Endodermal cell (in vitro differentiated cells): Measurements from ENCODE around the gene MBD5. TPM values are rescaled to one million over a fixed set of nuclear protein-coding genes. Genes with fewer than 3 reads are reported as not detected.

Source experiments
- DNase-seq: peaks from one replicate; pipeline ENCODE4 v3.0.0-alpha.2; 2017
- H3K27ac ChIP-seq: 2 replicates; pipeline ENCODE4 v1.5.1; 2013; ENCODE audit warnings: mild to moderate bottlenecking, low read depth, low read length, moderate library complexity
- H3K27me3 ChIP-seq: 2 replicates; pipeline ENCODE4 v1.6.1; 2013; ENCODE audit warnings: mild to moderate bottlenecking, low read length, moderate library complexity; ENCODE audit not compliant: insufficient read depth, control insufficient read depth, poor library complexity, severe bottlenecking
- H3K36me3 ChIP-seq: 2 replicates; pipeline ENCODE4 v1.7.0; 2013; ENCODE audit warnings: mild to moderate bottlenecking, low read length, moderate library complexity; ENCODE audit not compliant: control insufficient read depth, insufficient read depth
- H3K4me1 ChIP-seq: one replicate; pipeline ENCODE4 v1.7.0; 2013; ENCODE audit warnings: low read length; ENCODE audit not compliant: control insufficient read depth, insufficient read depth
- H3K4me3 ChIP-seq: 2 replicates; pipeline ENCODE4 v1.5.1; 2013; ENCODE audit warnings: mild to moderate bottlenecking, low read length, moderate library complexity
- H3K9ac ChIP-seq: 2 replicates; pipeline ENCODE4 v1.6.1; 2013; ENCODE audit warnings: mild to moderate bottlenecking, low read length, moderate library complexity; ENCODE audit not compliant: poor library complexity, severe bottlenecking; ENCODE audit errors: extremely low read depth
- H3K9me3 ChIP-seq: 2 replicates; pipeline ENCODE4 v1.6.1; 2013; ENCODE audit warnings: mild to moderate bottlenecking, low read length, moderate library complexity; ENCODE audit not compliant: control insufficient read depth
- H3K27ac Mint-ChIP-seq: 2 replicates; pipeline ENCODE4 v1.8.0; 2020; ENCODE audit warnings: mixed read lengths
- H3K27me3 Mint-ChIP-seq: 2 replicates; pipeline ENCODE4 v1.8.0; 2021; ENCODE audit warnings: mild to moderate bottlenecking, mixed read lengths; ENCODE audit not compliant: insufficient read depth
- H3K36me3 Mint-ChIP-seq: 2 replicates; pipeline ENCODE4 v1.8.0; 2020; ENCODE audit warnings: low read depth, mixed read lengths
- H3K4me1 Mint-ChIP-seq: 2 replicates; pipeline ENCODE4 v1.8.0; 2020; ENCODE audit warnings: mixed read lengths
- H3K4me3 Mint-ChIP-seq: 2 replicates; pipeline ENCODE4 v1.8.0; 2020; ENCODE audit warnings: mild to moderate bottlenecking, moderate library complexity, mixed read lengths
- H3K9me3 Mint-ChIP-seq: 2 replicates; pipeline ENCODE4 v1.8.0; 2020; ENCODE audit warnings: mild to moderate bottlenecking, mixed read lengths
- CTCF ChIP-seq: fragments of 200-600 bp; sonication (generic); conservative IDR thresholded peaks from 2 replicates; pipeline ENCODE4 v1.5.0; 2021; ENCODE audit warnings: antibody characterized with exemption, mild to moderate bottlenecking
- WGBS, 2 experiments: methylation state at CpG; one replicate each; pipeline versions ENCODE4 v1.1.5 to v1.1.7; 2013; ENCODE audit warnings: missing lambda C conversion rate in 2 of 2, mixed read lengths in 1 of 2; ENCODE audit not compliant: insufficient coverage in 1 of 2, insufficient read length in 1 of 2; 5-methylcytosine and 5-hydroxymethylcytosine counted together
- total RNA-seq, 2 donors: library from RNA; stranded (reverse); fragmentation: NEBNext Ultra II Directional in 1 of 2; extraction: Animal tissue kit (Norgen Biotek cat#: 25700) in 1 of 2; gene quantifications; 2 replicates in 1 of 2; 3 replicates in 1 of 2; pipeline ENCODE4 v1.2.1, GENCODE V29; 2021

Gene MBD5
- total RNA-seq, 2 donors from 2014 or later, result 49.1 to 55.7 TPM

DNA sequence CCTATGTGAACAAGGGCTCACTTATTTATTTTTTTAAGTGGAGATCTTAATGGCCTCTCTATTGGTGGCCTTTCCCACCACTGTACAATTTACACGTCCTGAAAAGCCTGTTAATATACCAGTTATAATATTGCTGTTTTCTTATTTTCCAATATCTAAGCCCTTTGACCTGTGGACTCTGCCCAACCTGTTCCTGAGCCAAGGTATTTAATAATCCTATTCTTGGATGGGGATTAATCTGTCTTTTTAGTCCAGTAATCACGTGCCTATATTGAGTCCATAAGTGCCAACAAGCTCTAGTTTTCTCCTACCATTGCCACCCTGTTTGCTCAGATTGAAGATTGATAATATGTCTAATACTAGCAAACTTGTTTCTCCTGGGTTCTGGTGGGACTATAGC is 42.7 kb downstream of the MBD5 start:
- H3K36me3 Mint-ChIP-seq, result peaks cover 3% of the 10 kb centered on the region
- no peaks in the 10 kb centered on the region for H3K27me3 Mint-ChIP-seq
- no peak overlapping the region for H3K27ac Mint-ChIP-seq
- H3K9me3 Mint-ChIP-seq, result no peaks in the 10 kb centered on the region
- H3K27me3 ChIP-seq, result no peaks in the 10 kb centered on the region
- no peak for DNase-seq
- H3K4me3 Mint-ChIP-seq, result no peak overlapping the region
- no peak for TF ChIP-seq CTCF
- peaks cover 5% of the 10 kb centered on the region for H3K4me1 Mint-ChIP-seq
- no peak overlapping the region for H3K27ac ChIP-seq
- H3K36me3 ChIP-seq, result no peaks in the 10 kb centered on the region
- H3K9ac ChIP-seq, result no peak overlapping the region
- no peak overlapping the region for H3K4me3 ChIP-seq
- H3K4me1 ChIP-seq, result peaks cover 6% of the 10 kb centered on the region
- no peaks in the 10 kb centered on the region for H3K9me3 ChIP-seq
- WGBS, 2 experiments, result 90% methylated on average over 2 of the region's 2 CpGs; no CpG with 5 or more reads in 1 of the 2 experiments

GRCh38 chr2:148065936-148066335 is 45.0 kb downstream of the MBD5 start:
- no peak for DNase-seq
- Histone ChIP-seq H3K36me3 (no peaks in the 10 kb centered on the region), H3K27me3 (no peaks in the 10 kb centered on the region), H3K4me3 (no peak overlapping the region), H3K9ac (no peak overlapping the region), H3K27ac (no peak overlapping the region), H3K9me3 (no peaks in the 10 kb centered on the region), H3K4me1 (peaks cover 6% of the 10 kb centered on the region)
- peaks cover 5% of the 10 kb centered on the region for H3K4me1 Mint-ChIP-seq
- H3K27ac Mint-ChIP-seq, result no peak overlapping the region
- no peaks in the 10 kb centered on the region for H3K27me3 Mint-ChIP-seq
- no peak for TF ChIP-seq CTCF
- H3K9me3 Mint-ChIP-seq, result no peaks in the 10 kb centered on the region
- peaks cover 3% of the 10 kb centered on the region for H3K36me3 Mint-ChIP-seq
- H3K4me3 Mint-ChIP-seq, result no peak overlapping the region
- WGBS, 2 experiments, result 80 to 92% methylated on average over 1 to 6 of the region's 6 CpGs

DNA sequence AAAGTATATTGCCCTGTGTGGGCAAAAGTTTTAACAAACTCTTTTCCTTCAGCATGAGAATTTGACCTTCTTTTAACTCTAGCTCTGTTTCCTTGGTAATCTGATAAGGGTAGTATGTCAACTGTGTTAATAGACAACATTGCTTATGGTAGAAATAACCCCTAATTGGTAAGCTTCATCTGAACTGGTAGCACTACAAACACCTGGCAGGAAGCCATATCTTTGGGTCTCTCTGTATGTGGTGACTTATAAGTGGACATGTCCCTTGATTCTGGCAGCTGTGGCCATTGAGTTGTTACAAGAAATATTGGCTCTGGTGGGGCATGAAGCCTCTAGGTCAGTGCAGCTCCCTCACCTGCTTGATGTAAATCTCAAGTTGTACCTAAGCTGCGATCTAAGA is 46.9 kb downstream of the MBD5 start:
- Histone ChIP-seq H3K4me1 (peaks cover 6% of the 10 kb centered on the region), H3K4me3 (no peak overlapping the region), H3K27ac (no peak overlapping the region), H3K9ac (no peak overlapping the region), H3K9me3 (no peaks in the 10 kb centered on the region), H3K27me3 (no peaks in the 10 kb centered on the region), H3K36me3 (no peaks in the 10 kb centered on the region)
- WGBS, 2 experiments, result 79% methylated on average over 1 of the region's 1 CpG; no CpG with 5 or more reads in 1 of the 2 experiments
- no peak overlapping the region for H3K27ac Mint-ChIP-seq
- TF ChIP-seq CTCF, result no peak
- H3K4me3 Mint-ChIP-seq, result no peak overlapping the region
- H3K4me1 Mint-ChIP-seq, result peaks cover 8% of the 10 kb centered on the region
- DNase-seq, result no peak
- peaks cover 3% of the 10 kb centered on the region for H3K36me3 Mint-ChIP-seq
- no peaks in the 10 kb centered on the region for H3K9me3 Mint-ChIP-seq
- H3K27me3 Mint-ChIP-seq, result no peaks in the 10 kb centered on the region
